Fibroblast of peridontal ligament (primary cell): ENCODE results near the gene DEUP1.
"Not testable (repeated sequence)": the region's sequence is repeated elsewhere in the genome, so short reads cannot be mapped to it uniquely, and the experiment has no call there.

ENCODE experiments used
- DNase-seq: peaks from one replicate; pipeline ENCODE4 v3.0.0-alpha.2; 2010; ENCODE audit errors: extremely low read depth

DEUP1 gene

DNA sequence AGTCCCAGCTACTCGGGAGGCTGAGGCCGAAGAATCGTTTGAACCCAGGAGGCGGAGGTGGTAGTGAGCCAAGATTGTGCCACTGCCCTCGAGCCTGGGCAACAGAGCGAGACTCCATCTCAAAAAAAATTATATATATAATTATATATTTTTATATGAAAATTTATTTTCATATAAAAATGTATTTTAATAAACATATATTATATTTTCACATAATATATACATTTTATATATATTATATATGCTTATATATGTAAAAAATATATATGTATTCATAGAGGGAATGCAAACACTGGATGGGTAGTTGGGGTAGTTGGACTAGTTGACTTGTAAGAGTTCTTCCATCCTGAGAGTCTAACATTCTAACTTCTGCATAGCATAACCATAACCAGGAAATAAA, 20.3 kb downstream of the DEUP1 start:
- no peak for DNase-seq

DNA sequence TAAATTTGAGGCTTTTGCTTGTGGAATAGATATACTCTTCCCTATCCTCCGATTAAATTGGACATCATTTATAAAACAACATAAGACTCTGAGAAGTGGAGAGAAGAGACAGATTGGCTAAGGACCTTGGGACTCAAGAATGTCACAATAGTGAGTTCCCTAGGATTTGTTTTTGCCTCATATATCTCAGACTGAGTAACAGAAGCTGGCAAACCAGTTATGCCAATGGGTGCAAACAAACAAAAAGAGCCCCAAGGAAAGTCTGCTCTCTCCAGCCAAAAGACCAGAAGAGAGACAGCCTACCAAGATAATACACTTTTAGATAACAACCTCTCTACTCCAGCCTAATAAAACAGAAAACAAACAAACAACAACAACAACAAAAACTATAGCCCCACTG, 28.9 kb downstream of the DEUP1 start:
- DNase-seq, result no peak

GRCh38 chr11:93361435-93361834, 30.9 kb downstream of the DEUP1 start:
- DNase-seq, result no peak

GRCh38 chr11:93368022-93368421, 37.5 kb downstream of the DEUP1 start:
- DNase-seq, result no peak

DNA sequence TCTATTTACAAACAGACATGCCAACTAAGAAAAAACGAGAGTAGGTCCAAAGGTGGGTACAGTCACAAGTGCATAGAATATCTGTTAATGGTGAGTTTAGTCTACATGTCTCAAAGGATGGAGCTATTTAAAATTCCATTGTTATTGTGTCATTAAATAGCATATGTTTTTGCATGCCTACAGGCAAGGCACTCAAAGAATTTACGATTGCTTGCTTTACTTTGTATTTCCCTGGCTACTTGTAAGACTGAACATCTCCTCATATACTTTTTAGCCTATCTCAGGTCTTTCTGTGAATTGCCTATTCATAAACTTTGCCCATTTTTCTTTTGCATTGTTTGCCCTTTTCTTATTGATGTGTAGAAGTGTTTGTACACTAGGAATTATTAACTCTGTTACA, 39.7 kb downstream of the DEUP1 start:
- peak; percentile 50 for DNase-seq

- no peak for DNase-seq
These were observed 59.2 kb downstream of the DEUP1 start for GRCh38 chr11:93389737-93390136.

DNA sequence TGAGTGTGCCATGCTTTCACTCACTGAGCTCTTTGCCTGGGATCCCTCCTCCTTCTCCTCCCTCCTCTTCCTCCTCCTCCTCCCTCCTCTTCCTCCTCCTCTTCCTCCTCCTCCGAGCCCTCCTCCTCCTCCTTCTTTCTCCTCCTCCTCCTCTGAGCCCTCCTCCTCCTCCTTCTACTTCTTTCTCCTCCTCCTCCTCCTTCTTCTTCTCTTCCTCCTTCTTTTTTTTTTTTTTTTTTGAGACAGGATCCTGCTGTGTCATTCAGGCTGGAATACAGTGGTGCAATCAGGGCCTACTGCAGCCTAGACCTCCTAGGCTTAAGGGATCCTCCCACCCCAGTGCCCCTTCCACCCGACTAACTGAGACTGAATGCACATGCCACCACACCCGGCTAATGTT, 62.3 kb downstream of the DEUP1 start:
- peak; percentile 16 for DNase-seq

- DNase-seq, result no peak
These were observed 62.8 kb downstream of the DEUP1 start for GRCh38 chr11:93393386-93393785.

DNA sequence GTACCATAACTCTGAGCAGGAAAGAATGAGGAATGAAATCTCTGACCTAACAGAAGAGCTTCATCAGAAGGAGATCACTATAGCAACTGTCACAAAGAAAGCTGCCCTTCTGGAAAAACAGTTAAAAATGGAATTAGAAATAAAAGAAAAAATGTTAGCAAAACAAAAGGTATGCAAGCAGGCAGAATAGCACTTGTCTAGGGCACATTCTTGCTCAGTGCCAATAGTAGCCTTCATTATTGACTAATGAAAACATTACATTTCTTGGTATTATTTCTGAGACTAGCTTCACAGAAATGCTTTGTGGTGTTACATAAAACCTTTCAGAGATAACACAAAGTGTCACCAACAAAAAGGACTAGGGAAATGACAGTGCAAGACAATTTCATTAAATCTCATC, 63.9 kb downstream of the DEUP1 start:
- DNase-seq, result no peak

DNA sequence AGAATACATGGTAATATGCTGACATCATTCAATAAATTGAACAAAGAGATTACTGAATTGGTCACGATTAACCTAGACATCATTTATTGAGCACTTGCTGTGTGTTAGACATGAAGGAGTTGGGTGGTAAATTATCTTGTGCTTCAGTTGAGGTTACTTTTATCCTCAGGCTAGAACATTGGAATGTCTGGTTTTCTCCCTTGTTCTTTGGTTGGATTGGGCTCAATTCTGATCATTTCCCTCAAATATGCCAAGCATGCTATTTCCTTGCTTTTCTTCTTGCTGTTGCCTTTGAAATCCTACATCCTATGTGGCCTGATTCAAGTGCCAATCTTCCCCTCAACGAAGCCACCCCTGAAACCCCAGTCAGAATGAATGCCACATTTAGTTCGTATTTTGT, 65.8 kb downstream of the DEUP1 start:
- DNase-seq, result peak; percentile 21

DNA sequence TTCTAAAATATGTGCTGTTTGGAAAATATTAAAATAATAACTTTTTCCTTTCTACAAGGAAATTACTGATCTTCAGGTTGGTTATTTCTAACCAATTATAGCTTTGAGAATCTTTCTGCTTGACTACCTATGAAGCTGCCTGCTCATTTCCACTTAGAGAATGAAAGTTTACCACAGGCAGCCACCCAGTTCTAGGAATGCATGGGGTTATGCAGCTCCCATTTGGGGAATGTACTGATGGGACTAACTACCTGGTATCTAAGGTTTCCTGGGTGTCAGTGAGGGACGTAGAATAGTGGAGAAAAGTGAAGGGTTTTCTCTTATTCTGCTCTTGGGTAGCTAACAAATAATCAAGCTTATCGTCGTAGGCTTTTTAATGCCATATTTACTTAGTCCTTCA, 73.4 kb downstream of the DEUP1 start:
- no peak for DNase-seq

DNA sequence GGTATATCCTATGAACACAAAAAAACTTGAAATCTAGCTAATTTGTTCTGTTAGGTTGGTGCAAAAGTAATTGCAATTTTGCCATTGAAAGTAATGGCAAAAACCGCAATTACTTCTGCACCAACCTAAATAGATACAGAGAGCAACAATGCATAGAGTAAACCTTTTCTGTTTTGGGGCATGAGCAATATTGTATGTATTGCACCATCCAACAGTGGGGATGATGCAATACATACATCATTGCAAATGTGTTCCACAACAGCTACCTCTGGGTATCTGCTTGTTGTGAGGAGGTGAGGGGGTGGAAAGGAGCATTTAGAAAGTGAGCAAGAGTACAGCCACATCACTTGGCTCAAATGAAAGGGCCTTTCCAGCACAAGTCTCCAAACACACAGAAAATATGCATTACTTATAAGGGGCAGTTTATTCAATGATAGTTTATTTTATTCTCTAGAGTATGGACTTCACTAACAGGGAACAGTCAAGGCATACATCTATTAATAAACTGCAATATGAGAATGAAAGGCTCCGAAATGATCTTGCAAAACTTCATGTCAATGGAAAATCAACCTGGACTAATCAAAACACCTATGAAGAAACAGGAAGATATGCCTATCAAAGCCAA, 77.3 kb downstream of the DEUP1 start:
- DNase-seq, result no peak

DNA sequence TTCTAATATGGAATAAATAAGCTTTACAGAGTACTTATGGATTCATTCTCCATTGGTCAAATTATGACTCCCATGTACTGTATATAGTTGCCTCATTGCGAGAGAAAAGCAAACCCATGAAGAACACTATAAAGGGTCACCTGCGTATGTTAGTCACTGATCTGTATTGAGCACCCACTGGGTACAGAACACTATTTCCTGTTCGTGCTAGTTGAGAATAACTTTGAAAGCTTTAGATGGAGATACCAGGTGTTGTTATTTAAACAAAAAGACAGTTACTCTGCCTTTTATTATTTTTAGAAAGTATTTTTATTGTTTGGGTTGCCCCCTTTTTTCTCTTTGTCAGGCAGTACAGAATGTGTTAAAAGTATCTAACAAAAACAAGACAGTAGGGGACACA, 79.9 kb downstream of the DEUP1 start:
- no peak for DNase-seq

DNA sequence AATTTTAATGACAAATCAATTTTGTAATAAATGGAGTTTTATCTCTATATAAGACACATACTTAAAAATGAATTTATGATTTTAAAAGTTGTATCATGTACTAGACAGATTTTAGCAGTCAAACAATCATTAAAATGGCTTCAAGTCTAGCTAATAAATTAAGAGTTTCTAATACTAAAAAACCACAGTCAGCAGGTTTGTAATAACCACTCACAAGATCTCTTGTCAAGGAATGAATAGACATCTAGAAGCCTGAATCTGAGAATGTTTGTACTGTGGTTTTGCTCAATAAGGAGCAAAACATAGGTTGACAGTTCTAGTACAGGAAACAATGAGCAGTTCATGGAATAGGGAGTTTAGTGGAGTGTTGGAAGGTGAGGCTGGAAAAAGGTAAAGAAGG, 81.2 kb downstream of the DEUP1 start:
- no peak for DNase-seq

DNA sequence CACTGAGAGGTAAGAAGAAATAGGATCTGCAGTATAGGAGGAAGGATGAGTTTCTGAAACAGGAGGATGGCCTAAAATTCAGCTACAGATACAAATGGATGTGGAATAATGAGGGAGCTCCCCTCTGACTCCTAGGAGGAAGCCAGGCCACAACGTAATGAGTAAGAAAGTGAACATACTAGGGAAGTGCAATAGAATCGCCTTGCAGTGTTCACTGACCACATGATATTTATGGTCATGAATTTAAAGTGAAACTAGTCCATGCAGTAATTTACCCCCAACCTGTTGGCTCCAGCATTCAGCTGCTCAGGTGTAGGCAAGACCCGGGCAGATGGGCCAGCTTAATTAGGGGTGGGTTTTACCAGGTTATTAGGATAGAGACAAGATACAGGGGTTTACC, 101.7 kb downstream of the DEUP1 start:
- DNase-seq, result no peak

DNA sequence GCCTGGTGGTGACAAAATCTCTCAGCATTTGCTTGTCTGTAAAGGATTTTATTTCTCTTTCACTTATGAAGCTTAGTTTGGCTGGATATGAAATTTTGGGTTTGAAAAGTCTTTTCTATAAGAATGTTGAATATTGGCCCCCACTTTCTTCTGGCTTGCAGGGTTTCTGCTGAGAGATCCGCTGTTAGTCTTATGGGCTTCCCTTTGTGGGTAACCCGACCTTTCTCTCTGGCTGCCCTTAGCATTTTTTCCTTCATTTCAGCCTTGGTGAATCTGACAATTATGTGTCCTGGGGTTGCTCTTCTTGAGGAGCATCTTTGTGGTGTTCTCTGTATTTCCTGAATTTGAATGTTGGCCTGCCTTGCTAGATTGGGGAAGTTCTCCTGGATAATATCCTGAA, 112.7 kb downstream of the DEUP1 start:
- not testable (repeated sequence) for DNase-seq

GRCh38 chr11:93444617-93445073, 114.1 kb downstream of the DEUP1 start:
- no peak for DNase-seq

DNA sequence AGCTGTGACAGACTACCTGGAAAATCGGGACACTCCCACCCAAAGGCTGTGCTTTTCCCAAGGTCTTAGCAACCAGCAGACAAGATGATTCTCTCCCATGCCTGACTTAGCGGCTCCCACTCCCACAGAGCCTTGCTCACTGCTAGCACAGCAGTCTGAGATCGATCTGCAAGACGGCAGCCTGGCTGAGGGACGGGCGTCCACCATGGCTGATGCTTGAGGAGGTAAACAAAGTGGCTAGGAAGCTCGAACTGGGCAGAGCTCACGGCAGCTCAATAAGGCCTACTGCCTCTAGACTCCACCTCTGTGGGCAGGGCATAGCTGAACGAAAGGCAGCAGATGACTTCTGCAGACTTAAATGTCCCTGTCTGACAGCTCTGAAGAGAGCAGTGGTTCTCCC, 127.7 kb downstream of the DEUP1 start:
- DNase-seq, result no peak

DNA sequence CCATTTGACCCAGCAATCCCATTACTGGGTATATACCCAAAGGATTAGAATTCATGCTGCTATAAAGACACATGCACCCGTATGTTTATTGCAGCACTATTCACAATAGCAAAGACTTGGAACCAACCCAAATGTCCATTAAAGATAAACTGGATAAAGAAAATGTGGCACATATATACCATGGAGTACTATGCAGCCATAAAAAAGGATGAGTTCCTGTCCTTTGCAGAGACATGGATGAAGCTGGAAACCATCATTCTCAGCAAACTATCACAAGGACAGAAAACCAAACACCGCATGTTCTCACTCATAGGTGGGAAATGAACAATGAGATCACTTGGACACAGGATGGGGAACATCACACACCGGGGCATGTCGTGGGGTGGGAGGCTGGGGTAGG, 133.1 kb downstream of the DEUP1 start:
- not testable (repeated sequence) for DNase-seq

GRCh38 chr11:93464927-93465540, 134.5 kb downstream of the DEUP1 start:
- no peak for DNase-seq

DNA sequence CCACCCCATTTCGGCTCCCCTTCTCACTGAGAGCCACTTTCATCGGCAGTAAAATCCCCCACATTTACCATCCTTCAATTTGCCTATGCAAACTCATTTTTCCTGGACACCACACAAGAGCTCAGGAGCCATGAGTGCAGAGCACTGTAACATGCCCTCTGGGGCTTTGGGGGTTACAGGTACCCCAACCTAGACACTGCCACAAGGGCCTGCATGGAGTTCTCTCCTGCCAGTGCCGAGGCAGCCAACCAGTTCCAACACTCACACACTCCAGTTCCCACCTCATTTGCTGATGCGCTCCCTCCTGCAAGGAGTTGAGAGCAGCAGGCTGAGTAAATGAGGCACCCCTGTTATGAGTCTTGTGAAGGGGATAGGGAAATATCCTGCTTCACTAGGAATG, 136.5 kb downstream of the DEUP1 start:
- no peak for DNase-seq

DNA sequence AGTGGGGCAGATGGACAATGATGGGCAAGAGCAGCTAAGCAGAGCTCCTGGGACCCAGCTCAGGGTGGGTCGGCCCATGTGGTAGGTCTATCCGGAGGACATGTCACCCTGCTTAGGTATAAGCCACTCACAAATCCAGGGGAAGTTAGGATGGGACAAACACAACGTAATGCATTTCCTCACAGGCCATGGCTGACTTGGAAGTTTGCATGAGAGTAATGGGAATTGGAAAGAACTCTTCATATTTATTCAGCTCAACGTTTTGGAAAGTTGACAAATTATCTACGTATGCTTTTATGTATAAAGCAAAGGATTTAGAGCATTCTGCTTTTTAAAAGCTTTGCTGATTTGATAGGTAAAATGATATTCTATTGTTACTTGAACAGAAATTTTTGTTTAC, 137.7 kb downstream of the DEUP1 start:
- DNase-seq, result peak; percentile 4

DNA sequence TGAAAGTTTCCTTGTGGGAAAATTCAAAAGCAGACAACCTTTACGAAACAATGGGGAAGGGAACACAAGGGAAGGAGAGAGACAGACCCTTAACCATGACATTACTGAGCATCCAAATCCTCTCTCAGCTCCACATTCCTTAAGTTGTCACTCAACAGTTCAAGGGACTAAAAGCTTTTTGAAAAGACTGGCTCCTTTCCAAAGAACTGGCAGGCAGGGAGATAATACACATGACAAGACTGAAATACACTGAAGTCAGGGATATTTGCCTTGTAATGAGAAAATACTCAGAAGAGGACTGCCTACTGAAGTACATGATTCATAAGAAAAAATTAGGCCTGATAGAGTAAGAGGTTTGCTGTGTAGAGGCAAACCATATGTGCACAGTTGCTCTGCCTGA, 143.6 kb downstream of the DEUP1 start:
- DNase-seq, result no peak

DNA sequence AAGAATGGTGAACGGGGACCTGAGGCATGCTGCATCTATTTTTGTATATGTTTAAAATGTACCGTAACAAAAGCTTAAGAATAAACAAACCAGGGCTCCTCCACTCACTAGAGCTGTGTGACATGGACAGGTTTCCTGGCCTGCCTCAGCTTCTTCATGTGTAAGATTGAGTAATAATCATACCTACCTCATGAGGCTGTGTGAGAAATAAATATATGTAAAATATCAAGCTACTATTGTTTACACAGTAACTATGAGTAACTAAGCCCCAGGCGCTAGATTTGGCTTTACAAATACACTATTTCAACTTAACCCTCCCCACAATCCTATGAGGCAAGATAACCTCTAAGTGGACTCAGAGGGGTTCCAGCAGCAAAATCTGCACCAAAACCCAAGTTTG, 146.3 kb downstream of the DEUP1 start:
- peak; percentile 55 for DNase-seq
